ENCODE results near the gene ZDHHC4. TPM values are rescaled to one million over a fixed set of nuclear protein-coding genes. Genes with fewer than 3 reads are reported as not detected.

Gene ZDHHC4
- total RNA-seq, 4 donors from 2014 or later = 22.2 to 37.3 (median 26.2) TPM

DNA sequence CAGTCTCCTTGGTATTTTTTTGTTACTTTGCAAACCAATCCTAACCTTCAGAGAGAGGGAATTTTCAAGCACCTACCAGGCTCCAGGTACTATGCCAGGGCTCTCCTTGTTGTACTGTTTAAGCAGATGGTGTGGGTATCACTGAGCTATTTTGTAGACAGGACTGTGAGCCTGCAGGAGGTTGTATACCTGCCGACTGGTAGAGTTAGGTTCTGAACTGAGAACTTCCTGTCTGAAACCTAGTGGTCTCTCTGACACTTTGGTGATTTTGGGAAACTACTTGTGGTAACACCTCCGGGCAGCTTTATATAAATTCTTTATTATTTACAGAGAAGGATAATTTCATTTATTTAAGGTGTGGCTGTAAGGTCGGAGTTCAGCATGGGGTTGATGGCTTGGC is 42.7 kb downstream of the ZDHHC4 start:
- Histone ChIP-seq H3K27ac (no peak overlapping the region), H3K4me1 (peaks cover 9% of the 10 kb centered on the region), H3K36me3 (peaks cover 24% of the 10 kb centered on the region), H3K4me3 (no peak overlapping the region), H3K9me3 (no peaks in the 10 kb centered on the region), H3K27me3 (peaks cover 2% of the 10 kb centered on the region)
- 71% methylated on average over 3 of the region's 3 CpGs for WGBS
- no peak for TF ChIP-seq POLR2A (IDR thresholded peaks at IDR 0.05)
- TF ChIP-seq EP300 (IDR thresholded peaks at IDR 0.05) = no peak
- TF ChIP-seq, protein P1, sequence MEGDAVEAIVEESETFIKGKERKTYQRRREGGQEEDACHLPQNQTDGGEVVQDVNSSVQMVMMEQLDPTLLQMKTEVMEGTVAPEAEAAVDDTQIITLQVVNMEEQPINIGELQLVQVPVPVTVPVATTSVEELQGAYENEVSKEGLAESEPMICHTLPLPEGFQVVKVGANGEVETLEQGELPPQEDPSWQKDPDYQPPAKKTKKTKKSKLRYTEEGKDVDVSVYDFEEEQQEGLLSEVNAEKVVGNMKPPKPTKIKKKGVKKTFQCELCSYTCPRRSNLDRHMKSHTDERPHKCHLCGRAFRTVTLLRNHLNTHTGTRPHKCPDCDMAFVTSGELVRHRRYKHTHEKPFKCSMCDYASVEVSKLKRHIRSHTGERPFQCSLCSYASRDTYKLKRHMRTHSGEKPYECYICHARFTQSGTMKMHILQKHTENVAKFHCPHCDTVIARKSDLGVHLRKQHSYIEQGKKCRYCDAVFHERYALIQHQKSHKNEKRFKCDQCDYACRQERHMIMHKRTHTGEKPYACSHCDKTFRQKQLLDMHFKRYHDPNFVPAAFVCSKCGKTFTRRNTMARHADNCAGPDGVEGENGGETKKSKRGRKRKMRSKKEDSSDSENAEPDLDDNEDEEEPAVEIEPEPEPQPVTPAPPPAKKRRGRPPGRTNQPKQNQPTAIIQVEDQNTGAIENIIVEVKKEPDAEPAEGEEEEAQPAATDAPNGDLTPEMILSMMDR (IDR thresholded peaks at IDR 0.05) = no peak
- TF ChIP-seq POLR2AphosphoS5 (IDR thresholded peaks at IDR 0.05) = no peak
- no peak for DNase-seq (ENCODE audit: low spot score in 2 of 2)

DNA sequence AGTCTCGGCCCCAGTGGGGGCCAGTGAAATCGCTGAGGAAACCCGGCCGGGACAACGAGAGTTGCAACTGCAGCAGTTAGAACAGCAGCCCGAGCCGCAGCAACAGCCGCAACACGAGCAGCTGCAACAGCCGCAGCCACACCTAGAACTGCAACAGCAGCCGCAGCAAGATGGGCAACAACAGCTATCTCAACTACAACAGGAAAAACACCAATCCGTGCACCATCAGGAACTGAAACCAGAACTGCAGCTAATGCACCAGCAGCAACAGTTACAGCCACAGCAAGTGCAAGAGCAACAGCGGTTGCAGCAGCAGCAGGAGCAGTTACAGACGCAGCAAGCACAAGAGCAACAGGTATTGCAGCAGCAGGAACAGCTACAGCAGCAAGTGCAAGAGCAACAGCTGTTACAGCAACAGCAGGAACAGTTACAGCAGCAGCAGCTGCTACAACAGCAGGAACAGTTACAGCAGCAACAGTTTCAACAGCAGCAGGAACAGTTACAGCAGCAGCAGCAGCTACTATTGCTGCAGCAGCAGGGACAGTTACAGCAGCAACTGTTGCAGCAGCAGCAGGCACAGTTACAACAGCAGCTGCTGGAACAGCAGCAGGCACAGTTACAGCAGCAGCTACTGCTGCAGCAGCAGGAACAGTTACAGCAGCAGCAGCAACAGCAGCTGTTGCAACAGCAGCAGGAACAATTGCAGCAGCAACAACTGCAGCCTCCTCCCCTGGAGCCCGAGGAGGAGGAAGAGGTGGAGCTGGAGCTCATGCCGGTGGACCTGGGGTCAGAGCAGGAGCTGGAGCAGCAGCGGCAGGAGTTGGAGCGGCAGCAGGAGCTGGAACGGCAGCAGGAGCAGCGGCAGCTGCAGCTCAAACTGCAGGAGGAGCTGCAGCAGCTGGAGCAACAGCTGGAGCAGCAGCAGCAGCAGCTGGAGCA is 44.2 kb downstream of the ZDHHC4 start:
- no peaks in the 10 kb centered on the region for H3K9me3 ChIP-seq
- no peak for DNase-seq (ENCODE audit: low spot score in 2 of 2)
- H3K27ac ChIP-seq = no peak overlapping the region
- H3K4me3 ChIP-seq = no peak overlapping the region
- H3K36me3 ChIP-seq = peaks cover 24% of the 10 kb centered on the region
- H3K4me1 ChIP-seq = no peaks in the 10 kb centered on the region
- WGBS = 83% methylated on average over 17 of the region's 20 CpGs
- no peaks in the 10 kb centered on the region for H3K27me3 ChIP-seq
- TF ChIP-seq, protein P1 (IDR thresholded peaks at IDR 0.05) = no peak
- TF ChIP-seq POLR2A (IDR thresholded peaks at IDR 0.05) (no peak), POLR2AphosphoS5 (IDR thresholded peaks at IDR 0.05) (no peak), EP300 (IDR thresholded peaks at IDR 0.05) (no peak)

DNA sequence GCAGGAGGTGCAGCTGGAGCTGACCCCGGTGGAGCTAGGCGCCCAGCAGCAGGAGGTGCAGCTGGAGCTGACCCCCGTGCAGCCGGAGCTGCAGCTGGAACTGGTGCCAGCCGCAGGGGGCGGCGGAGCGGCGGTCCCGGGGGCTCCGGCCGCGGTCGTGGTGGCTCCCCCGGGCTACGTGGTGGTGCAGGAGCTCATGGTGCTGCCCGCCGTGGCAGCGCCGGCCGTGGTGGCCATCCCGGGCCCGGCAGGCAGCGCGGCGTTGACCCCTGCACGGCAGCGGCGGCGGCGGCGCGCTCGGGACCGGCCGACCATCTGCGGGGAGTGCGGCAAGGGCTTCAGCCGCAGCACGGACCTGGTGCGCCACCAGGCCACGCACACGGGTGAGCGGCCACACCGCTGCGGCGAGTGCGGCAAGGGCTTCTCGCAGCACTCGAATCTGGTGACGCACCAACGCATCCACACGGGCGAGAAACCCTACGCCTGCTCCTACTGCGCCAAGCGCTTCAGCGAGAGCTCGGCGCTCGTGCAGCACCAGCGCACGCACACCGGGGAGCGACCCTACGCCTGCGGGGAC is 45.0 kb downstream of the ZDHHC4 start:
- 100% methylated on average over 1 of the region's 67 CpGs for WGBS
- no peaks in the 10 kb centered on the region for H3K9me3 ChIP-seq
- TF ChIP-seq POLR2A (IDR thresholded peaks at IDR 0.05) (no peak), POLR2AphosphoS5 (IDR thresholded peaks at IDR 0.05) (no peak), EP300 (IDR thresholded peaks at IDR 0.05) (no peak)
- TF ChIP-seq, protein P1 (IDR thresholded peaks at IDR 0.05) = no peak

DNA sequence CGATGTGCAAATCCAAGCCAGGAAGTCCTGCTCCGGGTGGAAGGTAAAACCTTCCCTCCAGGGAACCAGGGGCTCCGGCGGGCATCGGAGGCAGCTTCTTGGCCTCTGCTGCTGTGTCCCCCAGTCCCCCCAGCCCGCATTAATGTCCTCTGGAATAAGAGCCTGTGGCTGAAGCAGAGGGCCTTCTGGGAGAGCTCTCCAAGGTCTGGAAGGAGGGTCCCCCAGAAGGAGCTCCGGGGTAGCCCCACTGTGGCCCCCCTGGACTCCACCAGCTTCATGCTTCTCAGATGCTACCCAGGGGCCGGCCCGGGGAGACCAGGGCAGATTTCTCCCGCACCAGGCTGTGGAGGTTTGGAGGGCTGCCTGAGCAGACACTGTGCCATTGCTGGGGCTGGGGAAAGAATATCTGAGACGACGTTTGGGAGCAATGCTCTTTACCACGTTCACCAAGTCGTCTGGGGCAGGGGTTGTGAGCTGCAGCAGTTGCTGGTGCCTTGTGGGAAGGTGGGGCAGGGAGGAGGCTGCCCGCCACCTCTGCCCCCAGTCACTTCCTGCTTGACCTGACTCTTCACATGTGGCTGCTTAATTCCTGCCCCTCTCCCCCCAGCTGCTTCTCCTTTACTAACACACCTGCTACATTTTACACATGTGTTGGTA is 46.5 kb downstream of the ZDHHC4 start:
- no peak for DNase-seq (ENCODE audit: low spot score in 2 of 2)
- Histone ChIP-seq H3K27ac (no peak overlapping the region), H3K4me1 (peaks cover 7% of the 10 kb centered on the region), H3K27me3 (no peaks in the 10 kb centered on the region), H3K9me3 (no peaks in the 10 kb centered on the region), H3K4me3 (no peak overlapping the region), H3K36me3 (peaks cover 24% of the 10 kb centered on the region)
- WGBS = 64% methylated on average over 9 of the region's 15 CpGs
- TF ChIP-seq POLR2A (IDR thresholded peaks at IDR 0.05) (no peak), EP300 (IDR thresholded peaks at IDR 0.05) (no peak), POLR2AphosphoS5 (IDR thresholded peaks at IDR 0.05) (no peak)
- TF ChIP-seq, protein P1 (IDR thresholded peaks at IDR 0.05) = no peak

More for the DNA sequence above, 45.0 kb downstream of the ZDHHC4 start:
- no peak for DNase-seq (ENCODE audit: low spot score in 2 of 2)
- H3K4me1 ChIP-seq = no peaks in the 10 kb centered on the region
- H3K27me3 ChIP-seq = no peaks in the 10 kb centered on the region
- peaks cover 24% of the 10 kb centered on the region for H3K36me3 ChIP-seq
- H3K27ac ChIP-seq = no peak overlapping the region
- no peak overlapping the region for H3K4me3 ChIP-seq

DNA sequence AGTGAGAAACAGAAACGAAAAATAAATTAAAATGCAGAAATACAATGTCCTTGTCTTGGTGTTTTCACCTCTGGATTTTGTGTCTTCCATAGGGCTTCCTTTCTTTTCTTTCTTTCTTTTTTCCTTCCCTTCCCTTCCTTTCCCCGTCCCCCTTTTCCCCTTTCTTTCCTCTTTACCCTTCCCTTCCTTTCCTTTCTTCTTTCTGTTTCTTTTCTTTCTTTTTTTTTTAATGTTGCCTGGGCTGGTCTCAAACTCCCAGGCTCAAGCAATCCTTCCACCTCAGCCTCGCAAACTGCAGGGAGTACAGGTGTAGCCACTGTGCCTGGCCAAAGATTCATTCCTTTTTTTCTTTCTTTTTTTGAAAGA is 47.0 kb downstream of the ZDHHC4 start:
- no peak for DNase-seq (ENCODE audit: low spot score in 2 of 2)
- Histone ChIP-seq H3K36me3 (peaks cover 24% of the 10 kb centered on the region), H3K27me3 (no peaks in the 10 kb centered on the region), H3K4me3 (no peak overlapping the region), H3K4me1 (peaks cover 7% of the 10 kb centered on the region), H3K9me3 (no peaks in the 10 kb centered on the region), H3K27ac (no peak overlapping the region)
- TF ChIP-seq EP300 (IDR thresholded peaks at IDR 0.05) (no peak), POLR2A (IDR thresholded peaks at IDR 0.05) (no peak), POLR2AphosphoS5 (IDR thresholded peaks at IDR 0.05) (no peak)
- TF ChIP-seq, protein P1 (IDR thresholded peaks at IDR 0.05) = no peak
- 80% methylated on average over 3 of the region's 3 CpGs for WGBS
